ENCODE measurements around the gene ST3GAL6.

DNA sequence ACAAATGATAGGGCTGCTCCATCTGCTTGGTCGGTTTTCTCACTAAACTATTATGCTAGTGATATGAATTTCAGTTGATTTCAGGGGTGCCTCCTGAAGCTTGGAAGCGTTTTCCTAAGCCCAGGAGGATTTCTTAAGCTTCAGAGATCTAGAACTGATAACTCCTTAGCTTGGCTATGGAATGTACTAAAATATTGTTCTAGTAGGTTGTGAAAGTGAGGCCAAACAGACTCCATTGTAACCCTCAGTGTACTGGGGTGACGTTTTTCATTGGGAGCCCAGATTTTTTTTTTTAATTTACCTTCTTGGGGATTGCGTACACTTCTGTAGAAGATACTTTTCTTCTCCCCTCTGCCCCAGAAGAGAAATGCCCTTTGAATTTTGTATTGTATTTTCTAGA, 17.0 kb upstream of the ST3GAL6 start:
- TF ChIP-seq, protein P1, sequence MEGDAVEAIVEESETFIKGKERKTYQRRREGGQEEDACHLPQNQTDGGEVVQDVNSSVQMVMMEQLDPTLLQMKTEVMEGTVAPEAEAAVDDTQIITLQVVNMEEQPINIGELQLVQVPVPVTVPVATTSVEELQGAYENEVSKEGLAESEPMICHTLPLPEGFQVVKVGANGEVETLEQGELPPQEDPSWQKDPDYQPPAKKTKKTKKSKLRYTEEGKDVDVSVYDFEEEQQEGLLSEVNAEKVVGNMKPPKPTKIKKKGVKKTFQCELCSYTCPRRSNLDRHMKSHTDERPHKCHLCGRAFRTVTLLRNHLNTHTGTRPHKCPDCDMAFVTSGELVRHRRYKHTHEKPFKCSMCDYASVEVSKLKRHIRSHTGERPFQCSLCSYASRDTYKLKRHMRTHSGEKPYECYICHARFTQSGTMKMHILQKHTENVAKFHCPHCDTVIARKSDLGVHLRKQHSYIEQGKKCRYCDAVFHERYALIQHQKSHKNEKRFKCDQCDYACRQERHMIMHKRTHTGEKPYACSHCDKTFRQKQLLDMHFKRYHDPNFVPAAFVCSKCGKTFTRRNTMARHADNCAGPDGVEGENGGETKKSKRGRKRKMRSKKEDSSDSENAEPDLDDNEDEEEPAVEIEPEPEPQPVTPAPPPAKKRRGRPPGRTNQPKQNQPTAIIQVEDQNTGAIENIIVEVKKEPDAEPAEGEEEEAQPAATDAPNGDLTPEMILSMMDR (IDR thresholded peaks at IDR 0.05; ENCODE audit: low read length), result no peak
- TF ChIP-seq EZH2phosphoT487 (IDR thresholded peaks at IDR 0.05; ENCODE audit: low read length), result no peak
- TF ChIP-seq EZH2 (optimal IDR thresholded peaks at IDR 0.05; ENCODE audit: low read depth, low read length), result no peak

Data from MM.1S (cell line).